ENCODE data around the gene FN1. TPM values are rescaled to one million over a fixed set of nuclear protein-coding genes. Genes with fewer than 3 reads are reported as not detected.

The FN1 gene
- total and polyA plus RNA-seq, 4 donors, result 339 to 1,753 (median 934) TPM

GRCh38 chr2:215483431-215483830 is 47.6 kb upstream of the FN1 start:
- ATAC-seq (ENCODE audit: insufficient read depth, low FRiP score) (no peak), DNase-seq (no peak)
- H3K4me3 ChIP-seq, result no peak overlapping the region
- no peak overlapping the region for H3K9ac ChIP-seq (ENCODE audit: insufficient read depth in 1 of 2, low read length in 2 of 2)
- H3K4me1 ChIP-seq (ENCODE audit: control insufficient read depth in 5 of 5, insufficient read depth in 5 of 5, low read length in 5 of 5), result no peaks in the 10 kb centered on the region
- WGBS, 2 donors, result 94 to 97% methylated on average over 3 of the region's 3 CpGs
- H3K27ac ChIP-seq (ENCODE audit: low read depth in 1 of 2, low read length in 1 of 2), result no peak overlapping the region
- no peak for TF ChIP-seq CTCF (IDR thresholded peaks at IDR 0.05; ENCODE audit: control extremely low read depth, extremely low read depth)
- no peaks in the 10 kb centered on the region for H3K36me3 ChIP-seq (ENCODE audit: control insufficient read depth in 4 of 4, insufficient read depth in 4 of 4, low read length in 4 of 4)
- H3K27me3 ChIP-seq (ENCODE audit: control insufficient read depth in 3 of 3, insufficient read depth in 3 of 3, low read length in 2 of 3), result no peaks in the 10 kb centered on the region
- no peaks in the 10 kb centered on the region for H3K9me3 ChIP-seq (ENCODE audit: control insufficient read depth in 4 of 4, insufficient read depth in 3 of 4, low read length in 3 of 4)

GRCh38 chr2:215479536-215480240 is 43.8 kb upstream of the FN1 start:
- Histone ChIP-seq H3K4me1 (ENCODE audit: control insufficient read depth in 5 of 5, insufficient read depth in 5 of 5, low read length in 5 of 5) (no peaks in the 10 kb centered on the region), H3K9ac (ENCODE audit: insufficient read depth in 1 of 2, low read length in 2 of 2) (no peak overlapping the region), H3K27ac (ENCODE audit: low read depth in 1 of 2, low read length in 1 of 2) (no peak overlapping the region), H3K36me3 (ENCODE audit: control insufficient read depth in 4 of 4, insufficient read depth in 4 of 4, low read length in 4 of 4) (no peaks in the 10 kb centered on the region), H3K27me3 (ENCODE audit: control insufficient read depth in 3 of 3, insufficient read depth in 3 of 3, low read length in 2 of 3) (no peaks in the 10 kb centered on the region), H3K4me3 (no peak overlapping the region), H3K9me3 (ENCODE audit: control insufficient read depth in 4 of 4, insufficient read depth in 3 of 4, low read length in 3 of 4) (no peaks in the 10 kb centered on the region)
- TF ChIP-seq CTCF (IDR thresholded peaks at IDR 0.05; ENCODE audit: control extremely low read depth, extremely low read depth), result no peak
- DNase-seq (no peak), ATAC-seq (ENCODE audit: insufficient read depth, low FRiP score) (no peak)
- WGBS, 2 donors, result 73% methylated on average over 6 of the region's 6 CpGs

GRCh38 chr2:215479121-215479520 is 43.3 kb upstream of the FN1 start:
- TF ChIP-seq CTCF (IDR thresholded peaks at IDR 0.05; ENCODE audit: control extremely low read depth, extremely low read depth), result no peak
- H3K4me3 ChIP-seq, result no peak overlapping the region
- H3K27ac ChIP-seq (ENCODE audit: low read depth in 1 of 2, low read length in 1 of 2), result no peak overlapping the region
- DNase-seq (no peak), ATAC-seq (ENCODE audit: insufficient read depth, low FRiP score) (no peak)
- 83 to 92% methylated on average over 2 of the region's 2 CpGs for WGBS, 2 donors
- no peak overlapping the region for H3K9ac ChIP-seq (ENCODE audit: insufficient read depth in 1 of 2, low read length in 2 of 2)
- H3K27me3 ChIP-seq (ENCODE audit: control insufficient read depth in 3 of 3, insufficient read depth in 3 of 3, low read length in 2 of 3), result no peaks in the 10 kb centered on the region
- H3K9me3 ChIP-seq (ENCODE audit: control insufficient read depth in 4 of 4, insufficient read depth in 3 of 4, low read length in 3 of 4), result no peaks in the 10 kb centered on the region
- no peaks in the 10 kb centered on the region for H3K36me3 ChIP-seq (ENCODE audit: control insufficient read depth in 4 of 4, insufficient read depth in 4 of 4, low read length in 4 of 4)
- no peaks in the 10 kb centered on the region for H3K4me1 ChIP-seq (ENCODE audit: control insufficient read depth in 5 of 5, insufficient read depth in 5 of 5, low read length in 5 of 5)

GRCh38 chr2:215476424-215476823 is 40.6 kb upstream of the FN1 start:
- Histone ChIP-seq H3K36me3 (ENCODE audit: control insufficient read depth in 4 of 4, insufficient read depth in 4 of 4, low read length in 4 of 4) (no peaks in the 10 kb centered on the region), H3K4me3 (no peak overlapping the region), H3K4me1 (ENCODE audit: control insufficient read depth in 5 of 5, insufficient read depth in 5 of 5, low read length in 5 of 5) (no peaks in the 10 kb centered on the region), H3K27me3 (ENCODE audit: control insufficient read depth in 3 of 3, insufficient read depth in 3 of 3, low read length in 2 of 3) (no peaks in the 10 kb centered on the region), H3K9me3 (ENCODE audit: control insufficient read depth in 4 of 4, insufficient read depth in 3 of 4, low read length in 3 of 4) (no peaks in the 10 kb centered on the region), H3K27ac (ENCODE audit: low read depth in 1 of 2, low read length in 1 of 2) (no peak overlapping the region), H3K9ac (ENCODE audit: insufficient read depth in 1 of 2, low read length in 2 of 2) (no peak overlapping the region)
- WGBS, 2 donors, result 84 to 85% methylated on average over 2 of the region's 2 CpGs
- DNase-seq (no peak), ATAC-seq (ENCODE audit: insufficient read depth, low FRiP score) (no peak)
- TF ChIP-seq CTCF (IDR thresholded peaks at IDR 0.05; ENCODE audit: control extremely low read depth, extremely low read depth), result no peak
